Breast epithelium (tissue), 3 donors: Measurements from ENCODE around the gene PITPNM1.
A peak's percentile ranks its signal among the peaks of the same experiment; 100 is the strongest.

Experiments used
- POLR2A ChIP-seq: fragments of 450-650 bp; IDR thresholded peaks from one replicate; pipeline ENCODE4 v1.6.1; 2016; ENCODE audit warnings: antibody characterized with exemption, mild to moderate bottlenecking, moderate library complexity
- TF ChIP-seq, protein P1 (sequence below), 3 donors: fragments of 450-650 bp; IDR thresholded peaks; one replicate each; pipeline ENCODE4 v1.5.1; 2016 to 2017; ENCODE audit warnings: antibody characterized with exemption in 3 of 3, mild to moderate bottlenecking in 3 of 3, moderate library complexity in 3 of 3

GRCh38 chr11:67468759-67469507 lies 36.2 kb downstream of the PITPNM1 start, which contains the start of gene TMEM134:
- TF ChIP-seq POLR2A: peak; percentile 60
- TF ChIP-seq, protein P1, sequence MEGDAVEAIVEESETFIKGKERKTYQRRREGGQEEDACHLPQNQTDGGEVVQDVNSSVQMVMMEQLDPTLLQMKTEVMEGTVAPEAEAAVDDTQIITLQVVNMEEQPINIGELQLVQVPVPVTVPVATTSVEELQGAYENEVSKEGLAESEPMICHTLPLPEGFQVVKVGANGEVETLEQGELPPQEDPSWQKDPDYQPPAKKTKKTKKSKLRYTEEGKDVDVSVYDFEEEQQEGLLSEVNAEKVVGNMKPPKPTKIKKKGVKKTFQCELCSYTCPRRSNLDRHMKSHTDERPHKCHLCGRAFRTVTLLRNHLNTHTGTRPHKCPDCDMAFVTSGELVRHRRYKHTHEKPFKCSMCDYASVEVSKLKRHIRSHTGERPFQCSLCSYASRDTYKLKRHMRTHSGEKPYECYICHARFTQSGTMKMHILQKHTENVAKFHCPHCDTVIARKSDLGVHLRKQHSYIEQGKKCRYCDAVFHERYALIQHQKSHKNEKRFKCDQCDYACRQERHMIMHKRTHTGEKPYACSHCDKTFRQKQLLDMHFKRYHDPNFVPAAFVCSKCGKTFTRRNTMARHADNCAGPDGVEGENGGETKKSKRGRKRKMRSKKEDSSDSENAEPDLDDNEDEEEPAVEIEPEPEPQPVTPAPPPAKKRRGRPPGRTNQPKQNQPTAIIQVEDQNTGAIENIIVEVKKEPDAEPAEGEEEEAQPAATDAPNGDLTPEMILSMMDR (IDR thresholded peaks at IDR 0.05): peak in 2 of 3 donors; percentile 25 to 47
